Ishikawa (cell line): ENCODE results near the gene MAB21L4.

Experiments used
- CEBPB ChIP-seq: IDR thresholded peaks from 2 replicates; pipeline ENCODE4 v1.6.1; 2012
- EP300 ChIP-seq: IDR thresholded peaks from 2 replicates; pipeline ENCODE4 v1.6.1; 2012; ENCODE audit warnings: borderline replicate concordance
- FOXM1 ChIP-seq: IDR thresholded peaks from 2 replicates; pipeline ENCODE4 v1.6.1; 2012; ENCODE audit warnings: low read depth, borderline replicate concordance
- NFIC ChIP-seq: IDR thresholded peaks from 2 replicates; pipeline ENCODE4 v1.6.1; 2012
- RAD21 ChIP-seq: IDR thresholded peaks from 2 replicates; pipeline ENCODE4 v1.6.1; 2012; ENCODE audit warnings: low read depth
- TAF1 ChIP-seq: IDR thresholded peaks from 2 replicates; pipeline ENCODE4 v1.6.1; 2012; ENCODE audit warnings: low read depth, mild to moderate bottlenecking
- TCF12 ChIP-seq: IDR thresholded peaks from 2 replicates; pipeline ENCODE4 v1.6.1; 2012; ENCODE audit warnings: low read depth
- USF1 ChIP-seq: IDR thresholded peaks from 2 replicates; pipeline ENCODE4 v1.6.1; 2012
- YY1 ChIP-seq: IDR thresholded peaks from 2 replicates; pipeline ENCODE4 v1.6.1; 2012; ENCODE audit warnings: low read depth
- TF ChIP-seq, protein P1 (sequence below): IDR thresholded peaks from 2 replicates; pipeline ENCODE4 v1.6.1; 2012

DNA sequence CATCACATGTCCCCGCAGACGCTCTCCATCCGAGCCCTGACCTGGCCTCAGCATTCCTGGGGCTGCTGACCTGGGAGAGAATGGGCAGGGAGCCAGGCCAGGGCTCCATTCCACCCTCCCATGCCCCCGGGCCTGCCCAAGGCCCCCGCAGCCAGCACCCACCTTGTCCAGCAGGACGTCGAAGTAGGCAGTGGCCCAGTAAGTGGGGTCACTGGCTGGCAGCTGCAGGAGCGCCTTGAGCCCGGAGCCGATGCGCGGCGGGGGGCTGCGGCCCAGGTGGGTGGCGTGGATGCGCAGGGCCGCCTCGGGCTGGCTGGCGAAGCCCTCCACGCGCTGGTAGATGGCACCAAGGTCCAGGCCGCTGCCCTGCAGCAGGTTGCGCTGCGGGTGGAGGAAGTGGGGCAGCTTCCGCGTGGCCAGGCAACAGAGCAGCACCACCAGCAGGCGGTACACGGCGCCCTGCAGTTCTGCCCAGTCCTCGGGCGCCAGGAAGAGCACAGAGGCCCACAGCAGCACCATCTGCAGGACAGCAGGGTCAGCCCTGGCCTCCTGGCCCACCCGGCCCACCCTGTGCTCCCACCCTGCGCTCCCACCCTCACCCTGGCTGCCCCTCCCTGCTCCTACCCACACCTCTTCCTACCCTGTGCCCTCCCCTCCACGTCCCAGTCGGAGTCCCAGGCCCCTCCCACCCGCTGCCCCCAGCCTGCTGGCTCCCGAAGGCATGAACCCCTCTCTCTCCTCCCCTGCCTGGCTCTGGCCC, 7.6 kb downstream of the MAB21L4 start:
- TF ChIP-seq EP300 = no peak
- no peak for TF ChIP-seq NFIC
- TF ChIP-seq, protein P1, sequence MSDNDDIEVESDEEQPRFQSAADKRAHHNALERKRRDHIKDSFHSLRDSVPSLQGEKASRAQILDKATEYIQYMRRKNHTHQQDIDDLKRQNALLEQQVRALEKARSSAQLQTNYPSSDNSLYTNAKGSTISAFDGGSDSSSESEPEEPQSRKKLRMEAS = no peak
- TF ChIP-seq FOXM1 = no peak
- no peak for TF ChIP-seq TAF1
- no peak for TF ChIP-seq TCF12
- no peak for TF ChIP-seq USF1
- TF ChIP-seq RAD21 = no peak
- no peak for TF ChIP-seq CEBPB
- no peak for TF ChIP-seq YY1
